K562 (cell line): ENCODE measurements around the gene TEX14. TPM values are rescaled to one million over a fixed set of nuclear protein-coding genes. Genes with fewer than 3 reads are reported as not detected.

Experiments used
- BCOR ChIP-seq: fragments of 450-650 bp; IDR thresholded peaks from 2 replicates; pipeline ENCODE4 v1.6.1; 2016
- C11orf30 ChIP-seq: fragments of 450-650 bp; IDR thresholded peaks from 2 replicates; pipeline ENCODE4 v1.6.1; 2016; ENCODE audit warnings: low read depth, mild to moderate bottlenecking
- CBFA2T3 ChIP-seq: fragments of 450-650 bp; IDR thresholded peaks from 2 replicates; pipeline ENCODE4 v1.6.1; 2017
- NFRKB ChIP-seq: fragments of 450-650 bp; IDR thresholded peaks from 2 replicates; pipeline ENCODE4 v1.6.1; 2016; ENCODE audit warnings: low read depth
- SMARCB1 ChIP-seq: IDR thresholded peaks from 2 replicates; pipeline ENCODE4 v1.6.1; 2011; ENCODE audit warnings: improper control_type of control experiment, low read depth; ENCODE audit not compliant: insufficient read length
- SP2 ChIP-seq: IDR thresholded peaks from 2 replicates; pipeline ENCODE4 v1.6.1; 2011; ENCODE audit warnings: mild to moderate bottlenecking, low read depth, low read length, moderate library complexity; ENCODE audit not compliant: poor library complexity, severe bottlenecking; ENCODE audit errors: extremely low read depth
- SRSF3 ChIP-seq: fragments of 200-400 bp; formaldehyde crosslinking; IDR thresholded peaks from 2 replicates; pipeline ENCODE4 v1.6.1; 2016; ENCODE audit warnings: mild to moderate bottlenecking, low read length, moderate library complexity; ENCODE audit not compliant: insufficient read depth
- TCF3 ChIP-seq: sonication (generic); formaldehyde crosslinking; IDR thresholded peaks from 2 replicates; pipeline ENCODE4 v1.4.0; 2020; ENCODE audit warnings: mild to moderate bottlenecking, missing genetic modification reagents
- TEAD1 ChIP-seq, 2 experiments: fragments of 450-650 bp in 1 of 2; sonication (generic) in 1 of 2; formaldehyde crosslinking; IDR thresholded peaks; 2 replicates each; pipeline versions ENCODE4 v1.4.0 to v1.8.0; 2020 to 2022; ENCODE audit warnings: mild to moderate bottlenecking in 2 of 2, missing genetic modification reagents in 1 of 2
- U2AF1 ChIP-seq: fragments of 200-400 bp; formaldehyde crosslinking; optimal IDR thresholded peaks from 2 replicates; pipeline ENCODE3; 2017; ENCODE audit warnings: mild to moderate bottlenecking, low read depth, low read length, moderate library complexity
- ZC3H4 ChIP-seq: sonication (generic); formaldehyde crosslinking; IDR thresholded peaks from 2 replicates; pipeline ENCODE4 v1.9.0; 2021; ENCODE audit warnings: missing genetic modification reagents, borderline replicate concordance
- ZNF184 ChIP-seq: sonication (generic); formaldehyde crosslinking; IDR thresholded peaks from 2 replicates; pipeline ENCODE4 v1.5.0; 2020; ENCODE audit warnings: missing genetic modification reagents
- ZNF830 ChIP-seq: fragments of 250-450 bp; sonication (Bioruptor Pico); IDR thresholded peaks from 2 replicates; pipeline ENCODE4 v1.5.0; 2021; ENCODE audit warnings: mild to moderate bottlenecking
- polyA plus RNA-seq, 8 experiments: library from polyadenylated mRNA; depleted of rRNA in 4 of 8; stranded (reverse) in 5 of 8; unstranded in 3 of 8; fragments of >200 nt; fragmentation: Nextera tagmentation in 2 of 8; fragmentation: Illumina TruSeq in 1 of 8; extraction: Ambion mirVana in 2 of 8; extraction: Trizol in 1 of 8; gene quantifications; 2 replicates each; pipeline versions ENCODE4 v1.2.1 to v1.2.3, GENCODE V29; 2011 to 2014; ENCODE audit warnings: inconsistent platforms in 1 of 8, missing spikeins in 1 of 8
- total RNA-seq, 7 experiments: library from RNA; depleted of rRNA in 6 of 7; stranded (reverse); fragments of >200 nt in 6 of 7; fragmentation: Illumina TruSeq in 2 of 7; extraction: Trizol in 2 of 7; gene quantifications; 2 replicates each; pipeline versions ENCODE4 v1.2.1 to v1.2.3, GENCODE V29; 2011 to 2021; ENCODE audit warnings: low replicate concordance in 1 of 7
- TF ChIP-seq, protein P1 (sequence below): sonication (generic); formaldehyde crosslinking; IDR thresholded peaks from 2 replicates; pipeline ENCODE4 v1.5.0; 2020; ENCODE audit warnings: missing genetic modification reagents
- TF ChIP-seq, protein P2 (sequence below): fragments of 450-650 bp; formaldehyde crosslinking; IDR thresholded peaks from 2 replicates; pipeline ENCODE4 v1.4.0; 2020; ENCODE audit warnings: mild to moderate bottlenecking, moderate library complexity
- TF ChIP-seq, protein P3 (sequence below): fragments of 450-650 bp; formaldehyde crosslinking; IDR thresholded peaks from 2 replicates; pipeline ENCODE4 v1.4.0; 2020; ENCODE audit warnings: mild to moderate bottlenecking
- TF ChIP-seq, protein P4 (sequence below): fragments of 250-450 bp; sonication (Bioruptor Pico); IDR thresholded peaks from 2 replicates; pipeline ENCODE4 v1.9.0; 2021; ENCODE audit warnings: mild to moderate bottlenecking, inconsistent platforms
- TF ChIP-seq, protein P5 (sequence below): fragments of 450-650 bp; IDR thresholded peaks from 2 replicates; pipeline ENCODE4 v1.6.1; 2014; ENCODE audit warnings: low read depth, mild to moderate bottlenecking, moderate library complexity, borderline replicate concordance
- TF ChIP-seq, protein P6 (sequence below): sonication (generic); formaldehyde crosslinking; IDR thresholded peaks from 2 replicates; pipeline ENCODE4 v1.8.1; 2023; ENCODE audit warnings: mild to moderate bottlenecking, missing genetic modification reagents

Gene TEX14
- total and polyA plus RNA-seq, 9 of the 15 experiments (the other 6 are each of a cell fraction or from before 2014, with no cell fraction given) = 0.05 to 0.12 (median 0.09) TPM; not detected in 1

DNA sequence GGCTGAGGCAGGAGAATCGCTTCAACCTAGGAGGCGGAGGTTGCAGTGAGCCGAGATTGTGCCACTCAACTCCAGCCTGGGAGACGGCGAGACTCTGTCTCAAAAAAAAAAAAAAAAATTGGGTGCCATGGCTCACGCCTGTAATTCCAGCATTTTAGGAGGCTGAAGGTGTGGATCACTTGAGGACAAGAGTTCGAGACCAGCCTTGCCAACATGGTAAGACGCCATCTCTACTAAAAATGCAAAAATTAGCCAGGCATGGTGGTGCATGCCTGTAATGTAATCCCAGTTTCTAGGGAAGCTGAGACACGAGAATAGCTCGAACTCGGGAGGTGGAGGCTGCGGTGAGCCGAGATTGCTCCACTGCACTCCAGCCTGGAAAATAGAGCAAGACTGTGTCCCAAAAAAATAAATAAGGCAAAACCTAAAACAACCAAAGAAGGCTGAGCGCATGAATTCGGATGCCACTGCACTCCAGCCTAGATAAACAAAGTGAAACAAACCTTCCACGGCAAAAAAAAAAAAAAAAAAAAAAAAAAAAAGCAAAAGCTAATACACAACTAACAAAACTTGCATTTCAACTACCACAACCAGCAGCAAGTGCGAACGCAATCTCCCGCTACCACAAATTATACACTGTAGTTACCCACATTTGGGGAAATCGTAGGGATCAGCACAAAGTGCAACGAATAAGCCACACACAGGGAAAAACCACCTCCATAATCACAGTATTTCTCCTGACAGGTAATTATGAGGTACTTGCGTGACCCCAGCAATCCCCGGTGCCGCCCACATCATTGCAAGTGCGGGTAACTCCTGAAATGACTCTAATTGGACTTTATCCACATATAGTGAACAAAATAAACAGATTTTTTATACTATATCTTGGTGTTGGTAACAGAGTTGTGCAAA lies 25.6 kb downstream of the TEX14 start (continued):
- TF ChIP-seq, protein P1, sequence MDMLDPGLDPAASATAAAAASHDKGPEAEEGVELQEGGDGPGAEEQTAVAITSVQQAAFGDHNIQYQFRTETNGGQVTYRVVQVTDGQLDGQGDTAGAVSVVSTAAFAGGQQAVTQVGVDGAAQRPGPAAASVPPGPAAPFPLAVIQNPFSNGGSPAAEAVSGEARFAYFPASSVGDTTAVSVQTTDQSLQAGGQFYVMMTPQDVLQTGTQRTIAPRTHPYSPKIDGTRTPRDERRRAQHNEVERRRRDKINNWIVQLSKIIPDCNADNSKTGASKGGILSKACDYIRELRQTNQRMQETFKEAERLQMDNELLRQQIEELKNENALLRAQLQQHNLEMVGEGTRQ (CRISPR knock-in tag) = no peak
- TF ChIP-seq TEAD1 (CRISPR knock-in tag; IDR thresholded peaks at IDR 0.05) (no peak), BCOR (no peak), C11orf30 (peak; percentile 12; the same call in 1 of the 2 replicates), NFRKB (no peak), CBFA2T3 (no peak), ZNF830 (no peak), ZNF184 (no peak), SP2 (no peak), SMARCB1 (no peak), ZC3H4 (no peak), U2AF1 (no peak), SRSF3 (no peak), TCF3 (no peak)
- TF ChIP-seq, protein P2, sequence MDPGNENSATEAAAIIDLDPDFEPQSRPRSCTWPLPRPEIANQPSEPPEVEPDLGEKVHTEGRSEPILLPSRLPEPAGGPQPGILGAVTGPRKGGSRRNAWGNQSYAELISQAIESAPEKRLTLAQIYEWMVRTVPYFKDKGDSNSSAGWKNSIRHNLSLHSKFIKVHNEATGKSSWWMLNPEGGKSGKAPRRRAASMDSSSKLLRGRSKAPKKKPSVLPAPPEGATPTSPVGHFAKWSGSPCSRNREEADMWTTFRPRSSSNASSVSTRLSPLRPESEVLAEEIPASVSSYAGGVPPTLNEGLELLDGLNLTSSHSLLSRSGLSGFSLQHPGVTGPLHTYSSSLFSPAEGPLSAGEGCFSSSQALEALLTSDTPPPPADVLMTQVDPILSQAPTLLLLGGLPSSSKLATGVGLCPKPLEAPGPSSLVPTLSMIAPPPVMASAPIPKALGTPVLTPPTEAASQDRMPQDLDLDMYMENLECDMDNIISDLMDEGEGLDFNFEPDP = no peak
- TF ChIP-seq, protein P3, sequence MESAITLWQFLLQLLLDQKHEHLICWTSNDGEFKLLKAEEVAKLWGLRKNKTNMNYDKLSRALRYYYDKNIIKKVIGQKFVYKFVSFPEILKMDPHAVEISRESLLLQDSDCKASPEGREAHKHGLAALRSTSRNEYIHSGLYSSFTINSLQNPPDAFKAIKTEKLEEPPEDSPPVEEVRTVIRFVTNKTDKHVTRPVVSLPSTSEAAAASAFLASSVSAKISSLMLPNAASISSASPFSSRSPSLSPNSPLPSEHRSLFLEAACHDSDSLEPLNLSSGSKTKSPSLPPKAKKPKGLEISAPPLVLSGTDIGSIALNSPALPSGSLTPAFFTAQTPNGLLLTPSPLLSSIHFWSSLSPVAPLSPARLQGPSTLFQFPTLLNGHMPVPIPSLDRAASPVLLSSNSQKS (CRISPR knock-in tag) = no peak
- TF ChIP-seq, protein P4, sequence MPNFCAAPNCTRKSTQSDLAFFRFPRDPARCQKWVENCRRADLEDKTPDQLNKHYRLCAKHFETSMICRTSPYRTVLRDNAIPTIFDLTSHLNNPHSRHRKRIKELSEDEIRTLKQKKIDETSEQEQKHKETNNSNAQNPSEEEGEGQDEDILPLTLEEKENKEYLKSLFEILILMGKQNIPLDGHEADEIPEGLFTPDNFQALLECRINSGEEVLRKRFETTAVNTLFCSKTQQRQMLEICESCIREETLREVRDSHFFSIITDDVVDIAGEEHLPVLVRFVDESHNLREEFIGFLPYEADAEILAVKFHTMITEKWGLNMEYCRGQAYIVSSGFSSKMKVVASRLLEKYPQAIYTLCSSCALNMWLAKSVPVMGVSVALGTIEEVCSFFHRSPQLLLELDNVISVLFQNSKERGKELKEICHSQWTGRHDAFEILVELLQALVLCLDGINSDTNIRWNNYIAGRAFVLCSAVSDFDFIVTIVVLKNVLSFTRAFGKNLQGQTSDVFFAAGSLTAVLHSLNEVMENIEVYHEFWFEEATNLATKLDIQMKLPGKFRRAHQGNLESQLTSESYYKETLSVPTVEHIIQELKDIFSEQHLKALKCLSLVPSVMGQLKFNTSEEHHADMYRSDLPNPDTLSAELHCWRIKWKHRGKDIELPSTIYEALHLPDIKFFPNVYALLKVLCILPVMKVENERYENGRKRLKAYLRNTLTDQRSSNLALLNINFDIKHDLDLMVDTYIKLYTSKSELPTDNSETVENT (CRISPR knock-in tag) = 0 out of 2 replicates have a peak, but pooled peaks have one; percentile 13
- TF ChIP-seq, protein P5, sequence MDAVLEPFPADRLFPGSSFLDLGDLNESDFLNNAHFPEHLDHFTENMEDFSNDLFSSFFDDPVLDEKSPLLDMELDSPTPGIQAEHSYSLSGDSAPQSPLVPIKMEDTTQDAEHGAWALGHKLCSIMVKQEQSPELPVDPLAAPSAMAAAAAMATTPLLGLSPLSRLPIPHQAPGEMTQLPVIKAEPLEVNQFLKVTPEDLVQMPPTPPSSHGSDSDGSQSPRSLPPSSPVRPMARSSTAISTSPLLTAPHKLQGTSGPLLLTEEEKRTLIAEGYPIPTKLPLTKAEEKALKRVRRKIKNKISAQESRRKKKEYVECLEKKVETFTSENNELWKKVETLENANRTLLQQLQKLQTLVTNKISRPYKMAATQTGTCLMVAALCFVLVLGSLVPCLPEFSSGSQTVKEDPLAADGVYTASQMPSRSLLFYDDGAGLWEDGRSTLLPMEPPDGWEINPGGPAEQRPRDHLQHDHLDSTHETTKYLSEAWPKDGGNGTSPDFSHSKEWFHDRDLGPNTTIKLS = no peak
- TF ChIP-seq, protein P6, sequence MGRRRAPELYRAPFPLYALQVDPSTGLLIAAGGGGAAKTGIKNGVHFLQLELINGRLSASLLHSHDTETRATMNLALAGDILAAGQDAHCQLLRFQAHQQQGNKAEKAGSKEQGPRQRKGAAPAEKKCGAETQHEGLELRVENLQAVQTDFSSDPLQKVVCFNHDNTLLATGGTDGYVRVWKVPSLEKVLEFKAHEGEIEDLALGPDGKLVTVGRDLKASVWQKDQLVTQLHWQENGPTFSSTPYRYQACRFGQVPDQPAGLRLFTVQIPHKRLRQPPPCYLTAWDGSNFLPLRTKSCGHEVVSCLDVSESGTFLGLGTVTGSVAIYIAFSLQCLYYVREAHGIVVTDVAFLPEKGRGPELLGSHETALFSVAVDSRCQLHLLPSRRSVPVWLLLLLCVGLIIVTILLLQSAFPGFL (CRISPR knock-in tag) = no peak
